Thymus (tissue), 14 donors: ENCODE data around the gene HAUS7. TPM values are rescaled to one million over a fixed set of nuclear protein-coding genes. Genes with fewer than 3 reads are reported as not detected.
A peak's percentile ranks its signal among the peaks of the same experiment; 100 is the strongest.

Experiments
- DNase-seq, 9 donors: peaks; one replicate each; pipeline ENCODE4 v3.0.0-alpha.2; 2013; ENCODE audit warnings: low spot score in 9 of 9, low read depth in 6 of 9, missing footprints in 1 of 9
- H3K27ac ChIP-seq, 2 donors: one replicate each; pipeline ENCODE4 v1.5.1; 2013; ENCODE audit warnings: control low read depth in 1 of 2, low read depth in 1 of 2, low read length in 1 of 2, mild to moderate bottlenecking in 1 of 2, moderate library complexity in 1 of 2
- H3K27me3 ChIP-seq, 2 donors: one replicate each; pipeline ENCODE4 v1.5.1; 2013; ENCODE audit warnings: low read length in 1 of 2; ENCODE audit not compliant: control insufficient read depth in 2 of 2, insufficient read depth in 1 of 2
- H3K36me3 ChIP-seq, 2 donors: one replicate each; pipeline ENCODE4 v1.5.1; 2013; ENCODE audit warnings: low read length in 1 of 2, mild to moderate bottlenecking in 1 of 2, moderate library complexity in 1 of 2; ENCODE audit not compliant: control insufficient read depth in 2 of 2, insufficient read depth in 2 of 2
- H3K4me1 ChIP-seq, 2 donors: one replicate each; pipeline ENCODE4 v1.5.1; 2013; ENCODE audit warnings: low read length in 2 of 2; ENCODE audit not compliant: control insufficient read depth in 2 of 2, insufficient read depth in 2 of 2
- H3K4me3 ChIP-seq, 2 donors: one replicate each; pipeline ENCODE4 v1.5.1; 2013; ENCODE audit warnings: low read length in 2 of 2, control low read depth in 1 of 2, mild to moderate bottlenecking in 1 of 2
- H3K9me3 ChIP-seq, 2 donors: one replicate each; pipeline ENCODE4 v1.5.1; 2013; ENCODE audit warnings: low read length in 1 of 2, mild to moderate bottlenecking in 1 of 2; ENCODE audit not compliant: control insufficient read depth in 2 of 2, insufficient read depth in 1 of 2
- WGBS: extraction: QIAGEN DNeasy Blood & Tissue Kit; methylation state at CpG from one replicate; pipeline ENCODE4 v1.1.7; 2013; 5-methylcytosine and 5-hydroxymethylcytosine counted together
- long read RNA-seq, 10 donors: transcript quantifications; one replicate each; lab custom pipeline, GENCODE V29; 2026
- polyA plus RNA-seq: library from polyadenylated mRNA; stranded (reverse); fragments of 200-250 nt; gene quantifications from one replicate; pipeline ENCODE4 v1.2.3, GENCODE V29; 2013
- total RNA-seq: library from RNA; stranded (reverse); fragments of 120-200 nt; gene quantifications from one replicate; pipeline ENCODE4 v1.2.4, GENCODE V29; 2013
- donor health status: healthy.

The HAUS7 gene
- total RNA-seq = 19.1 TPM
- 47.6 TPM for polyA plus RNA-seq
- long read RNA-seq, donor 1, partial matches to known transcripts = 0 of 1 reads
- long read RNA-seq, donor 1, other reads (novel, unspliced or antisense) = 0 of 1 reads
- long read RNA-seq, donor 2, transcript HAUS7-202 (10 exons, 1,363 nt) = major isoform, 12 of 29 reads
- long read RNA-seq, donor 2, partial matches to known transcripts = 16 of 29 reads
- long read RNA-seq, donor 2, other reads (novel, unspliced or antisense) = 0 of 29 reads
- long read RNA-seq, donor 3, transcript HAUS7-202 (10 exons, 1,363 nt) = major isoform, 12 of 17 reads
- long read RNA-seq, donor 3, partial matches to known transcripts = 5 of 17 reads
- long read RNA-seq, donor 3, other reads (novel, unspliced or antisense) = 0 of 17 reads
- long read RNA-seq, donor 4, transcript HAUS7-202 (10 exons, 1,363 nt) = major isoform, 7 of 7 reads
- long read RNA-seq, donor 4, partial matches to known transcripts = 0 of 7 reads
- long read RNA-seq, donor 4, other reads (novel, unspliced or antisense) = 0 of 7 reads
- long read RNA-seq, donor 5, transcript HAUS7-202 (10 exons, 1,363 nt) = major isoform, 9 of 22 reads
- long read RNA-seq, donor 5, partial matches to known transcripts = 0 of 22 reads
- long read RNA-seq, donor 5, other reads (novel, unspliced or antisense) = 11 of 22 reads
- long read RNA-seq, donor 6, transcript HAUS7-202 (10 exons, 1,363 nt) = major isoform, 12 of 12 reads
- long read RNA-seq, donor 6, partial matches to known transcripts = 0 of 12 reads
- long read RNA-seq, donor 6, other reads (novel, unspliced or antisense) = 0 of 12 reads
- long read RNA-seq, donor 7, partial matches to known transcripts = 0 of 4 reads
- long read RNA-seq, donor 7, other reads (novel, unspliced or antisense) = 0 of 4 reads
- long read RNA-seq, donor 8, transcript HAUS7-202 (10 exons, 1,363 nt) = major isoform, 5 of 5 reads
- long read RNA-seq, donor 8, partial matches to known transcripts = 0 of 5 reads
- long read RNA-seq, donor 8, other reads (novel, unspliced or antisense) = 0 of 5 reads
- long read RNA-seq, donor 9, partial matches to known transcripts = 0 of 4 reads
- long read RNA-seq, donor 9, other reads (novel, unspliced or antisense) = 0 of 4 reads
- long read RNA-seq, donor 10, partial matches to known transcripts = 0 of 4 reads
- long read RNA-seq, donor 10, other reads (novel, unspliced or antisense) = 0 of 4 reads

GRCh38 chrX:153470411-153471363 is at the start of gene HAUS7:
TSS of gene HAUS7 (minus strand) at chrX:153470576. CDS start at chrX:153470557, 19 bp downstream.
- peaks cover 0 to 8% of the 10 kb centered on the region in 2 donors for H3K27me3 ChIP-seq
- peak within 1 kb of the TSS; percentile 55 to 63 for H3K4me3 ChIP-seq
- peaks cover 9 to 34% of the 10 kb centered on the region in 2 donors for H3K4me1 ChIP-seq
- WGBS = 10% methylated on average over 66 of the region's 70 CpGs
- H3K36me3 ChIP-seq = peaks cover 0 to 4% of the 10 kb centered on the region in 2 donors
- peak; percentile 55 to 89 (median 74) for DNase-seq
- H3K9me3 ChIP-seq = no peaks in the 10 kb centered on the region
- H3K27ac ChIP-seq = peak within 1 kb of the TSS; percentile 65 to 68

- no peaks in the 10 kb centered on the region for H3K36me3 ChIP-seq
- H3K9me3 ChIP-seq = no peaks in the 10 kb centered on the region
- H3K4me3 ChIP-seq = no peak overlapping the region
- H3K4me1 ChIP-seq = peaks cover 0 to 10% of the 10 kb centered on the region in 2 donors
- no peak overlapping the region for H3K27ac ChIP-seq
- no peak for DNase-seq
- WGBS = 78% methylated on average over 21 of the region's 21 CpGs
- peaks cover 23 to 73% of the 10 kb centered on the region in 2 donors for H3K27me3 ChIP-seq
These were observed 49.4 kb upstream of the HAUS7 start for GRCh38 chrX:153519569-153520286.

GRCh38 chrX:153517946-153518834 is 47.8 kb upstream of the HAUS7 start:
- H3K9me3 ChIP-seq = no peaks in the 10 kb centered on the region
- WGBS = 6% methylated on average over 70 of the region's 70 CpGs
- H3K4me3 ChIP-seq = no peak overlapping the region
- H3K27ac ChIP-seq = no peak overlapping the region
- H3K36me3 ChIP-seq = no peaks in the 10 kb centered on the region
- H3K27me3 ChIP-seq = peaks cover 23 to 74% of the 10 kb centered on the region in 2 donors
- no peak for DNase-seq
- peaks cover 0 to 10% of the 10 kb centered on the region in 2 donors for H3K4me1 ChIP-seq

- Histone ChIP-seq H3K4me3 (no peak within 1 kb of the TSS), H3K27ac (no peak within 1 kb of the TSS), H3K27me3 (peaks cover 23 to 72% of the 10 kb centered on the region in 2 donors), H3K9me3 (no peaks in the 10 kb centered on the region), H3K4me1 (peaks cover 0 to 10% of the 10 kb centered on the region in 2 donors), H3K36me3 (no peaks in the 10 kb centered on the region)
- WGBS = 2% methylated on average over 45 of the region's 50 CpGs
- no peak for DNase-seq
These were observed 47.0 kb upstream of the HAUS7 start, which contains the start of gene ATP2B3 for GRCh38 chrX:153517423-153517822. TSS of gene ATP2B3 (plus strand) at chrX:153517642. CDS start at chrX:153536248, 18,606 bp downstream.

GRCh38 chrX:153516073-153516472 is 45.7 kb upstream of the HAUS7 start:
- no peaks in the 10 kb centered on the region for H3K36me3 ChIP-seq
- DNase-seq = no peak
- 37% methylated on average over 9 of the region's 9 CpGs for WGBS
- no peaks in the 10 kb centered on the region for H3K9me3 ChIP-seq
- no peak overlapping the region for H3K4me3 ChIP-seq
- peaks cover 0 to 10% of the 10 kb centered on the region in 2 donors for H3K4me1 ChIP-seq
- H3K27me3 ChIP-seq = peaks cover 23 to 59% of the 10 kb centered on the region in 2 donors
- H3K27ac ChIP-seq = no peak overlapping the region

- Histone ChIP-seq H3K4me1 (peaks cover 0 to 10% of the 10 kb centered on the region in 2 donors), H3K4me3 (no peak overlapping the region), H3K9me3 (no peaks in the 10 kb centered on the region), H3K27me3 (peaks cover 23 to 52% of the 10 kb centered on the region in 2 donors), H3K27ac (no peak overlapping the region), H3K36me3 (no peaks in the 10 kb centered on the region)
- DNase-seq = no peak
- WGBS = 89% methylated on average over 8 of the region's 8 CpGs
These were observed 45.1 kb upstream of the HAUS7 start for GRCh38 chrX:153515435-153515834.

- Histone ChIP-seq H3K9me3 (no peaks in the 10 kb centered on the region), H3K27me3 (peaks cover 23 to 42% of the 10 kb centered on the region in 2 donors), H3K4me3 (no peak overlapping the region), H3K36me3 (no peaks in the 10 kb centered on the region), H3K4me1 (peaks cover 0 to 6% of the 10 kb centered on the region in 2 donors), H3K27ac (no peak overlapping the region)
- no peak for DNase-seq
- WGBS = 93% methylated on average over 9 of the region's 9 CpGs
These were observed 43.9 kb upstream of the HAUS7 start for GRCh38 chrX:153514259-153514658.
